ENCODE results near the gene ALKBH7. TPM values are rescaled to one million over a fixed set of nuclear protein-coding genes. Genes with fewer than 3 reads are reported as not detected.
A peak's percentile ranks its signal among the peaks of the same experiment; 100 is the strongest.
"Not testable (repeated sequence)": the region's sequence is repeated elsewhere in the genome, so short reads cannot be mapped to it uniquely, and the experiment has no call there.

ALKBH7 gene
- total RNA-seq, 1 donor from 2014 or later: 58.4 TPM

DNA sequence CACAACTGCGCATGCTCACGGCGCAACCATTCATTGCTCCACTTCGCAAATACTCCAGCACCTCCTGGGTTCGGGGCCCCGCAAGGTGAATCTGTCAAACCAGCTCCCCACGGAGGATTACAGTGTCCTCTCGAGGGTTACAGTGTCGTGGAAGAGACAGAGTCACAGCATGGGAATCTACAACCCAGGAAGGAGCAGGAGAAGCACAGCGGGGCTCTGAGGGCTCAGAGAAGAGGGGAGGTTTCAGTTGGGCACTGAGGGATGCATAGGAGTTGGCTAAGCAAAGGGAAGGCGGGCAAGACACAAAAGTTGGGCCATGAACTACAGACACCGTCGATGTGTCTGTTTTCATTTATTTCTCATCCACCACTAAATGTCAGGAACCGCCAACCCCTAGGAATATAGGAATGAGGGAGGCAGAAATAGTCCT lies 21.4 kb downstream of the ALKBH7 start:
- no peaks in the 10 kb centered on the region for H3K9me3 ChIP-seq (ENCODE audit: insufficient read depth, low read depth, low read length)
- peak overlapping the region; percentile 93 for H3K27ac Mint-ChIP-seq (ENCODE audit: unreplicated experiment)
- H3K27me3 ChIP-seq (ENCODE audit: insufficient read depth, low read length): no peaks in the 10 kb centered on the region
- H3K36me3 Mint-ChIP-seq (ENCODE audit: low read depth, unreplicated experiment): peaks cover 3% of the 10 kb centered on the region
- peaks cover 12% of the 10 kb centered on the region for H3K4me1 ChIP-seq (ENCODE audit: insufficient read depth, low read length)
- FAIRE-seq: no peak
- H2AFZ ChIP-seq (ENCODE audit: low read depth, low read length): peak overlapping the region; percentile 96
- DNase-seq (ENCODE audit: low read depth): no peak
- H3K9me3 Mint-ChIP-seq (ENCODE audit: unreplicated experiment): no peaks in the 10 kb centered on the region
- H3K4me1 Mint-ChIP-seq (ENCODE audit: low read depth, unreplicated experiment): peaks cover 7% of the 10 kb centered on the region
- H3K79me2 ChIP-seq (ENCODE audit: insufficient read depth, low read length): peaks cover 31% of the 10 kb centered on the region
- H3K27ac ChIP-seq (ENCODE audit: low read depth, low read length): peak overlapping the region; percentile 97
- TF ChIP-seq CTCF (IDR thresholded peaks at IDR 0.05; ENCODE audit: insufficient read depth, low read depth, low read length) (no peak), EZH2 (IDR thresholded peaks at IDR 0.05; ENCODE audit: insufficient read depth, low read length) (no peak)
- H3K4me3 ChIP-seq (ENCODE audit: insufficient read depth, low read depth, low read length): peak overlapping the region; percentile 94
- H3K9ac ChIP-seq (ENCODE audit: low read length): peak overlapping the region; percentile 94
- peaks cover 2% of the 10 kb centered on the region for H4K20me1 ChIP-seq (ENCODE audit: insufficient read depth, low read length)
- peak overlapping the region; percentile 94 for H3K4me3 Mint-ChIP-seq (ENCODE audit: unreplicated experiment)
- peak overlapping the region; percentile 99 for H3K4me2 ChIP-seq (ENCODE audit: low read length)
- H3K36me3 ChIP-seq (ENCODE audit: insufficient read depth, low read length): peaks cover 12% of the 10 kb centered on the region
- H3K27me3 Mint-ChIP-seq (ENCODE audit: low read depth, unreplicated experiment): no peaks in the 10 kb centered on the region

- Histone ChIP-seq H4K20me1 (ENCODE audit: insufficient read depth, low read length) (peaks cover 2% of the 10 kb centered on the region), H3K36me3 (ENCODE audit: insufficient read depth, low read length) (peaks cover 6% of the 10 kb centered on the region), H3K27me3 (ENCODE audit: insufficient read depth, low read length) (no peaks in the 10 kb centered on the region), H2AFZ (ENCODE audit: low read depth, low read length) (no peak overlapping the region), H3K79me2 (ENCODE audit: insufficient read depth, low read length) (peaks cover 24% of the 10 kb centered on the region), H3K9me3 (ENCODE audit: insufficient read depth, low read depth, low read length) (no peaks in the 10 kb centered on the region), H3K4me3 (ENCODE audit: insufficient read depth, low read depth, low read length) (no peak overlapping the region), H3K27ac (ENCODE audit: low read depth, low read length) (no peak overlapping the region), H3K4me2 (ENCODE audit: low read length) (no peak overlapping the region), H3K4me1 (ENCODE audit: insufficient read depth, low read length) (peaks cover 12% of the 10 kb centered on the region), H3K9ac (ENCODE audit: low read length) (no peak overlapping the region)
- no peaks in the 10 kb centered on the region for H3K27me3 Mint-ChIP-seq (ENCODE audit: low read depth, unreplicated experiment)
- peak overlapping the region; percentile 49 for H3K27ac Mint-ChIP-seq (ENCODE audit: unreplicated experiment)
- no peak for DNase-seq (ENCODE audit: low read depth)
- peaks cover 7% of the 10 kb centered on the region for H3K4me1 Mint-ChIP-seq (ENCODE audit: low read depth, unreplicated experiment)
- FAIRE-seq: no peak
- TF ChIP-seq CTCF (IDR thresholded peaks at IDR 0.05; ENCODE audit: insufficient read depth, low read depth, low read length): no peak
- no peak for TF ChIP-seq EZH2 (IDR thresholded peaks at IDR 0.05; ENCODE audit: insufficient read depth, low read length)
- no peak overlapping the region for H3K4me3 Mint-ChIP-seq (ENCODE audit: unreplicated experiment)
- peaks cover 3% of the 10 kb centered on the region for H3K36me3 Mint-ChIP-seq (ENCODE audit: low read depth, unreplicated experiment)
- H3K9me3 Mint-ChIP-seq (ENCODE audit: unreplicated experiment): no peaks in the 10 kb centered on the region
Observed at GRCh38 chr19:6394831-6395230, 22.2 kb downstream of the ALKBH7 start.

DNA sequence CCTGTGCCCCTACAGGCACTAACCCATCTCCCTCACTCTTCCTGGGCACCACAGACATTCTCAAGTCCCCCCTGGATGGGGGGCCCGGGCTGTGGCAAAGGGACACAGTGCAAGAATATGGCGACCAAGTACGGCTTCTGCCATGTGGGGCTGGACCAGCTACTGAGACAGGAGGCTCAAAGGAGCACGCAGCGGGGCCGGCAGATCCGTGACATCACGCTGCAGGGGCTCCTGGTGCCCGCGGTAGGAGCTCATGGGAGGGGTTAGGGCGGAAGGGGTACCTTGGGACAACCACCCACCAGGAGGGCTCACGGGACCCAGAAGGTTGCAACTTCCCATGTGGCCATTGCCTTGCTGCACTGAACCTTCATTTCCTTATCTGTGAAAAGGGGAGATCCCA lies 23.7 kb downstream of the ALKBH7 start:
- peaks cover 18% of the 10 kb centered on the region for H3K79me2 ChIP-seq (ENCODE audit: insufficient read depth, low read length)
- TF ChIP-seq CTCF (IDR thresholded peaks at IDR 0.05; ENCODE audit: insufficient read depth, low read depth, low read length) (no peak), EZH2 (IDR thresholded peaks at IDR 0.05; ENCODE audit: insufficient read depth, low read length) (no peak)
- no peaks in the 10 kb centered on the region for H3K27me3 Mint-ChIP-seq (ENCODE audit: low read depth, unreplicated experiment)
- no peaks in the 10 kb centered on the region for H3K27me3 ChIP-seq (ENCODE audit: insufficient read depth, low read length)
- no peak overlapping the region for H3K27ac Mint-ChIP-seq (ENCODE audit: unreplicated experiment)
- no peaks in the 10 kb centered on the region for H3K9me3 Mint-ChIP-seq (ENCODE audit: unreplicated experiment)
- H3K9me3 ChIP-seq (ENCODE audit: insufficient read depth, low read depth, low read length): no peaks in the 10 kb centered on the region
- no peaks in the 10 kb centered on the region for H3K36me3 Mint-ChIP-seq (ENCODE audit: low read depth, unreplicated experiment)
- no peak overlapping the region for H3K4me3 ChIP-seq (ENCODE audit: insufficient read depth, low read depth, low read length)
- H2AFZ ChIP-seq (ENCODE audit: low read depth, low read length): no peak overlapping the region
- no peaks in the 10 kb centered on the region for H4K20me1 ChIP-seq (ENCODE audit: insufficient read depth, low read length)
- DNase-seq (ENCODE audit: low read depth) (no peak), FAIRE-seq (no peak)
- no peak overlapping the region for H3K27ac ChIP-seq (ENCODE audit: low read depth, low read length)
- H3K36me3 ChIP-seq (ENCODE audit: insufficient read depth, low read length): no peaks in the 10 kb centered on the region
- H3K9ac ChIP-seq (ENCODE audit: low read length): no peak overlapping the region
- H3K4me3 Mint-ChIP-seq (ENCODE audit: unreplicated experiment): no peak overlapping the region
- peaks cover 7% of the 10 kb centered on the region for H3K4me1 Mint-ChIP-seq (ENCODE audit: low read depth, unreplicated experiment)
- H3K4me2 ChIP-seq (ENCODE audit: low read length): no peak overlapping the region
- peaks cover 12% of the 10 kb centered on the region for H3K4me1 ChIP-seq (ENCODE audit: insufficient read depth, low read length)

GRCh38 chr19:6400062-6400944 lies 27.7 kb downstream of the ALKBH7 start:
- not testable (repeated sequence) for H3K4me3 Mint-ChIP-seq (ENCODE audit: unreplicated experiment); H3K9me3 ChIP-seq (ENCODE audit: insufficient read depth, low read depth, low read length); H3K9ac ChIP-seq (ENCODE audit: low read length); H3K36me3 Mint-ChIP-seq (ENCODE audit: low read depth, unreplicated experiment); DNase-seq (ENCODE audit: low read depth); H3K9me3 Mint-ChIP-seq (ENCODE audit: unreplicated experiment); H3K4me2 ChIP-seq (ENCODE audit: low read length); H3K79me2 ChIP-seq (ENCODE audit: insufficient read depth, low read length); H2AFZ ChIP-seq (ENCODE audit: low read depth, low read length); FAIRE-seq; H3K4me1 Mint-ChIP-seq (ENCODE audit: low read depth, unreplicated experiment); H4K20me1 ChIP-seq (ENCODE audit: insufficient read depth, low read length); H3K36me3 ChIP-seq (ENCODE audit: insufficient read depth, low read length); H3K27me3 Mint-ChIP-seq (ENCODE audit: low read depth, unreplicated experiment); H3K4me3 ChIP-seq (ENCODE audit: insufficient read depth, low read depth, low read length); H3K4me1 ChIP-seq (ENCODE audit: insufficient read depth, low read length); H3K27ac Mint-ChIP-seq (ENCODE audit: unreplicated experiment); H3K27ac ChIP-seq (ENCODE audit: low read depth, low read length); H3K27me3 ChIP-seq (ENCODE audit: insufficient read depth, low read length)

Measured in astrocyte (in vitro differentiated cells and primary cell).